ENCODE data around the gene ADARB1. TPM values are rescaled to one million over a fixed set of nuclear protein-coding genes. Genes with fewer than 3 reads are reported as not detected.

ADARB1 gene
- total and polyA plus RNA-seq, 2 of the 4 experiments (the other 2 are of a cell fraction), result 39.8 to 47.3 TPM

- no peak overlapping the region for H4K91ac ChIP-seq (ENCODE audit: insufficient read depth, low read depth, low read length)
- H3K4me2 ChIP-seq (ENCODE audit: low read depth, low read length), result peak overlapping the region; percentile 88
- H3K27ac ChIP-seq (ENCODE audit: insufficient read depth, low read length), result peak overlapping the region; percentile 56
- TF ChIP-seq CTCF (conservative IDR thresholded peaks at IDR 0.05; ENCODE audit: low read depth, low read length), result no peak
- TF ChIP-seq MXI1 (IDR thresholded peaks at IDR 0.05; ENCODE audit: borderline replicate concordance, low read depth, low read length), result no peak
- peak; percentile 76 for TF ChIP-seq CEBPB (IDR thresholded peaks at IDR 0.05; ENCODE audit: low read depth, low read length)
- TF ChIP-seq MAZ (IDR thresholded peaks at IDR 0.05; ENCODE audit: borderline replicate concordance, low read depth, low read length), result no peak
- no peak for TF ChIP-seq RCOR1 (IDR thresholded peaks at IDR 0.05; ENCODE audit: insufficient replicate concordance, low read length)
- peak; percentile 87 for TF ChIP-seq MAFK (IDR thresholded peaks at IDR 0.05; ENCODE audit: low read depth, low read length)
- no peak for TF ChIP-seq SMC3 (IDR thresholded peaks at IDR 0.05; ENCODE audit: low read depth, low read length)
- no peak for TF ChIP-seq RAD21 (IDR thresholded peaks at IDR 0.05; ENCODE audit: low read length)
- TF ChIP-seq POLR2A (IDR thresholded peaks at IDR 0.05; ENCODE audit: low read depth, low read length), result no peak
- TF ChIP-seq FOS (IDR thresholded peaks at IDR 0.05; ENCODE audit: low read depth, low read length), result peak; percentile 93
- TF ChIP-seq ELK1 (IDR thresholded peaks at IDR 0.05; ENCODE audit: borderline replicate concordance, low read depth, low read length), result no peak
- TF ChIP-seq USF2 (IDR thresholded peaks at IDR 0.05; ENCODE audit: low read depth, low read length), result no peak
- TF ChIP-seq CHD1 (IDR thresholded peaks at IDR 0.05; ENCODE audit: low read depth, low read length), result no peak
- no peak for TF ChIP-seq RFX5 (IDR thresholded peaks at IDR 0.05; ENCODE audit: low read depth, low read length)
- no peak for TF ChIP-seq NFE2L2 (IDR thresholded peaks at IDR 0.05; ENCODE audit: low read depth, low read length)
- H4K8ac ChIP-seq (ENCODE audit: low read depth in 2 of 2, low read length in 2 of 2), result peak overlapping the region in 1 of 2 experiments; percentile 7; a peak in 1 of 4 replicates
- peak overlapping the region; percentile 27; the same call in 1 of the 2 replicates for H3K9ac ChIP-seq (ENCODE audit: low read depth, low read length)
- no peak overlapping the region for H2AK9ac ChIP-seq (replicated peaks; ENCODE audit: low read depth, low read length, poor library complexity)
- no peaks in the 10 kb centered on the region for H3K9me3 ChIP-seq (ENCODE audit: control insufficient read depth, insufficient read depth, low read length)
- 0 out of 2 replicates have a peak, but pooled peaks cover 10% of the 10 kb centered on the region for H3K9me1 ChIP-seq (ENCODE audit: insufficient read depth, low read length)
- H3K4me3 ChIP-seq (ENCODE audit: insufficient read depth, low read depth, low read length), result peak overlapping the region; percentile 31
- no peak overlapping the region for H2BK120ac ChIP-seq (ENCODE audit: low read depth, low read length)
- no peak overlapping the region for H2BK15ac ChIP-seq (ENCODE audit: low read depth, low read length)
- H3K27me3 ChIP-seq (ENCODE audit: control insufficient read depth, insufficient read depth, low read length), result no peaks in the 10 kb centered on the region
- H3K79me1 ChIP-seq (ENCODE audit: low read depth in 1 of 2, low read length in 2 of 2), result peaks cover 41 to 78% of the 10 kb centered on the region in 2 experiments
- dilution Hi-C loops (cut with HindIII; ENCODE audit: low sequenced_read_pairs, unreplicated experiment), result no loop called here
- H3K56ac ChIP-seq (ENCODE audit: extremely low read depth, insufficient read depth, low read length), result no peak overlapping the region
- peaks cover 24% of the 10 kb centered on the region for H3K4me1 ChIP-seq (ENCODE audit: control insufficient read depth, insufficient read depth, low read length)
- no peak overlapping the region for H3K23ac ChIP-seq (ENCODE audit: low read depth, low read length)
- H3K14ac ChIP-seq (replicated peaks; ENCODE audit: low read depth, low read length), result no peak overlapping the region
- H3K36me3 ChIP-seq (ENCODE audit: control insufficient read depth, insufficient read depth, low read length), result peaks cover 54% of the 10 kb centered on the region
- H2BK5ac ChIP-seq (ENCODE audit: low read depth, low read length, poor library complexity, severe bottlenecking), result peak overlapping the region; percentile 0
- no peak overlapping the region for H3K4ac ChIP-seq (ENCODE audit: low read depth, low read length)
- H4K5ac ChIP-seq (ENCODE audit: low read depth, low read length), result no peak overlapping the region
- peaks cover 94% of the 10 kb centered on the region for H4K20me1 ChIP-seq (ENCODE audit: insufficient read depth, low read length)
- no peak overlapping the region for H2BK20ac ChIP-seq (ENCODE audit: low read depth, low read length)
- CTCF ChIA-PET, result interaction anchor here (1.1 to 4.0 kb wide), 6 partner anchors 10 to 201 kb away, joined by 3 to 27 read pairs (median 5); no protein-coding TSS in a partner anchor
- no peak overlapping the region for H3K18ac ChIP-seq (ENCODE audit: low read depth, low read length)
- H2AFZ ChIP-seq (replicated peaks; ENCODE audit: low read length, poor library complexity), result no peak overlapping the region
- no CpG with 5 or more reads among the region's 10 CpGs for WGBS, 2 experiments (ENCODE audit: extremely low coverage in 2 of 2, insufficient read length in 1 of 2)
- BruUV-seq (replicated peaks), result no TSS peak
- ATAC-seq (ENCODE audit: low read depth), result peak; percentile 82
- POLR2A ChIA-PET (ENCODE audit: unreplicated experiment), result no interaction called here
- peak; percentile 84 for DNase-seq
- intact Hi-C loops (cut with micrococcal nuclease), result loop anchor here (10.0 kb wide), 2 partner anchors 256 to 326 kb away; partner anchors contain the start of genes PTTG1IP and UBE2G2
- H2AK5ac ChIP-seq (ENCODE audit: low read depth, low read length), result no peak overlapping the region
- in situ Hi-C loops (cut with MboI; ENCODE audit: low sequenced_read_pairs), result no loop called here
Measured at GRCh38 chr21:45130324-45130774, 56.0 kb downstream of the ADARB1 start.

Data from IMR-90 (cell line).